ENCODE results near the gene GFI1B.
"Not testable (repeated sequence)": the region's sequence is repeated elsewhere in the genome, so short reads cannot be mapped to it uniquely, and the experiment has no call there.

Gene GFI1B

DNA sequence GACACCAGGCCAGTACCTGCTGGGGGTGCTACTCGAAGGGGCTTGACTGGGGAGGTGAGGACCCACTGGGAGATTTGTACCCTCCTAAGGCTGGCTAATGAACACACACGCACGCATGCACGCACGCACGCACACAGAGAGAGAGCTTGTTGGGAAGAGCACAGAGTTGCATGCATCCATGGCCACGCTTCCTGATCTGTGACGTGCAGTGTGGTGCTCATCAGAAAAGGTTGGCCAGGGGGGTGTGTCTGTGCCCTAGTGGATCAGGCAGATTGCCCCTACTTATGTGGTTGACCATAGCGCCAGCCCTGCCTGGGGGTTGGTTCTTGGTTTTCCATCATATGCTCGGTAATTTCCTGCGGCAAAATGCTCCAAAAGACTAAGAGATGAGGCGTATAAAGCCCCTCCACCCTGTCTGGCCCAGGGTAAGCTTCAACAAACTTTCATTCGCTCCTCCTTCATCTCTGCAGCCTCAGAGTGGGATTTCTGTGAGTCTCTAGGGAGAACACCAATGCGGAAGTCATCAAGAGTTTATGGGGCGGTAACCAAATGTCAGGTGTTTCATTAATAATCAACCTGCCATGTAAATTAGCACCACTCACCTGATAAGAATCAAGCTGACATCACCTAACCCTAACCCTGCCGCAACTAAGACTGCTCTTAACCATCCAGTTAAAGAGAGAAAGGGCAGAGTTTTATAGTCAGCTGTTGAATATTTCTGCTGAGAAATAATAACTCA is 8.0 kb upstream of the GFI1B start:
- no peak for DNase-seq

DNA sequence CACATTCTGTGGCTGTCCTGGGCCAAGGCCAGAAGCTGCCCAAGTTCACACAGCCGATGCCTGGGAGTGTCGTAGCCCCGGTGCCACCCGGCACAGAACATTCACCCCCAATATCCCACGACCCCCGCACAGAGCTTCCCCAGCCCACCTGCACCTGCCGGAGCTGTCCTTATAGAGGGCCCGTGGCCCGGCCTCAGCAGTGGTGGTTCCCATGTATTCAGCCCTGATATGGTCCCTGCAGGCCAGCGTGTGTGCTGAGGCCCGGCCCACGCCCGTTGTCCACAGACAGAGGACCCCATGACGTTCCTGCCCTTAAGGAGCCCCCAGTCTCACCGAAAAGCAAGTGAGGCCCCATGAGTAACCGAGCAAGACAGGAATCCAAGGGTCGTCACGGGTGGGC is 5.3 kb upstream of the GFI1B start:
- DNase-seq: no peak

DNA sequence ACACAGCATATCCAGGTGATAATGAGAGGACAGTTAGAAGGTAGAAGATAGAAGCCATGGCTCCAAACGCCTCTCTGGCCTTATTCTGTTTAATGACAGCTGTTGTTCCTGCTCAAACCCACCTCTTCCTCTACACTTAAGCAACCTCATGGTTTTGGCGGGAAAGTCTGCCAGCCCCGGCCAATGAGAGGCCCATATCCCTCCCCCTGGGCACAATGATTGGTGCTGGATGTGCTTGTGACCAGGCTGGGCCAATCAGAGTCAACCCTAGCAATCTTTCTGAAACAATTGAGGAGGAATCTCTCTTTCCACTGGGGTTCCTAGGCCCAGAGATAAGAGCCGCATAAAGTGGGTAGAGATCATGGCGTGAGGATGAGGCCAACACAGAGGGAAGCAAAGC is 4.8 kb upstream of the GFI1B start:
- no peak for DNase-seq

DNA sequence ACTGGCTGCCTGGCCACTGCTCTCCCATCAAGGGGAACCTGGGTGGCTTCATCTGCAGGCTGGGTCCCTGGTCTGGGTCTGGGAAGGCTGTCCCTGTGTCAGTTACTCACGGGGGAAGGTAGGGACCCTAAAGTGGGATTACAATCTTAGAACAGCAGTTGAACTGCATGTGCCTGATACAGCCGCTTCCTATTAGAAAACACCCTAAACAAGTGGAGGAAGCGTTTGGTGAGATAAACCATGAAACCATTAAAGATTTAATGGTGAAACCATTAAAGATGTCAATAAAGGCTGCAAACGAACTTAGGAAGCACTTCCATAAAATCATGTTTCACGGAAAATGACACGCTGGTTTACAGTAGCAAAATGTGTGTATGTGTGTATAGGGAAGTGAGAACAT is 2.5 kb upstream of the GFI1B start:
- DNase-seq: no peak

DNA sequence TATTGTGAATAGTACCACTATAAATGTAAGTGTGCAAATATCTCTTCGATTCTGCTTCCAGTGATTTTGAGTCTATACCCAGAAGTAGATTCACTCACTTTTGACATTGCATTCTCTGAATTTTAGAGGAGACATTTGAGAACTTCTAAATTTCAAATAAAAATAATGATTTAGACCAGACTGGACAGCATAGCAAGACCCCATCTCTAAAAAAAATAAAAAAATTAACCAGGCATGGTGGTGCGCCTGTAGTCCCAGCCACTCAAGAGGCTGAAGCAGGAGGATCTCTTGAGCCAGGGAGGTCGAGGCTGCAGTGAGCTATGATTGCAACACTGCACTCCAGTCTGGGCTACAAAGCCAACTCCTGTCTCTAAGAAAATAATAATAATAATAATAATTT is 1.9 kb upstream of the GFI1B start:
- no peak for DNase-seq

DNA sequence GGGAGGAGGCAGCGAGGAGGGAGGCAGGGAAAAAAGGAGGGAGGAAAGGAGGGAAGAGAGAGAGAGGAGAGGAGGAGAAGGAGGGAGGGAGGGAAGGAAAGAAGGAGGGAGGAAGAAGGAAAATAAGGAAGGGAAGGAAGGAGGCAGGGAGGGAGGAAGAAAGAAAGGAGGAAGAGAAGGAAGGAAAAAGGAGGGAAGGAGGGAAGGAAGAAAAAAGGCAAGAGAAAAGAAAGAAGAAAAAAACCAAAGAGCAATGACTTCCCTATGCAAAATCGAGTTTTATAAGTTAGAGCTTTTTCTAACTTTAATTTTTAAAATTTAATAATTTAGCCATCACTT is 413 bp upstream of the GFI1B start:
- DNase-seq: no peak

DNA sequence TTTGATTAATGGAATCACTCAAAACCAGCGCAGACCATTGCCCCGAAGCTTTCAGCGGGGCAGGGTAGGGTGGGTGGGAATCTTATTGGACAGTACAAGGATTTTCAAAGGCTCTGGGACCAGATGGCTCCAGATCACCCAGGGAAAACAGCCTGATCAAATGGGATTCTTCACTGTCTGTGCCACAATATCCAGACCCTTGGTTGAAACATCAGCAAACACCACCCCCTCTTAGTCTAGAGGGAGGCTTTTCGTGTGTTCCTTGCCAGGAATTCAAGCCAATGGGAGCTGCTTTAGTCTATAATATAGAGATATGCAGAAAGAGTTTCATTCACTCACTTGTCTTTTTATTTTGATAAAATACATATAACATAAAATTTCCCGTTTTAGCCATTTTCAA is 1.7 kb downstream of the GFI1B start:
- no peak for DNase-seq

DNA sequence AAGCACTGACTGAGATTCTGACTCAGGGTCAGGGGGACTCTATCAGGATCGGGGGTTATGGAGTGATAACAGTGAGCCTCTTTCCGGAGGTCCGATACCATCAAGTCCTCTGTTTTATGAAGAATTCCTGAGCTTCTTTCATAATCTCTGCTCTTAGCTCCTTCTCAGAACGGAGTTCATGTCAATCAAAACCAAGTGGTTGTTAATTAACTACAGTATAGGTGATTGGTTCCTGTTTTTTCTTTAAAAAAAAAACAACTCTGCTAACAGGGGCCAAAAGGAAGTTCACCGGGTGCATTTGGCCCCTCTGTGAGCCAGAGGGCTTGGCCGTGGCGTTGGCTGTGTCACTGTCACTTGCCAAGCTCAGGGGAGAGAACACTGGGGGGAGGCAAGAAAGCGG is 4.0 kb downstream of the GFI1B start:
- no peak for DNase-seq

DNA sequence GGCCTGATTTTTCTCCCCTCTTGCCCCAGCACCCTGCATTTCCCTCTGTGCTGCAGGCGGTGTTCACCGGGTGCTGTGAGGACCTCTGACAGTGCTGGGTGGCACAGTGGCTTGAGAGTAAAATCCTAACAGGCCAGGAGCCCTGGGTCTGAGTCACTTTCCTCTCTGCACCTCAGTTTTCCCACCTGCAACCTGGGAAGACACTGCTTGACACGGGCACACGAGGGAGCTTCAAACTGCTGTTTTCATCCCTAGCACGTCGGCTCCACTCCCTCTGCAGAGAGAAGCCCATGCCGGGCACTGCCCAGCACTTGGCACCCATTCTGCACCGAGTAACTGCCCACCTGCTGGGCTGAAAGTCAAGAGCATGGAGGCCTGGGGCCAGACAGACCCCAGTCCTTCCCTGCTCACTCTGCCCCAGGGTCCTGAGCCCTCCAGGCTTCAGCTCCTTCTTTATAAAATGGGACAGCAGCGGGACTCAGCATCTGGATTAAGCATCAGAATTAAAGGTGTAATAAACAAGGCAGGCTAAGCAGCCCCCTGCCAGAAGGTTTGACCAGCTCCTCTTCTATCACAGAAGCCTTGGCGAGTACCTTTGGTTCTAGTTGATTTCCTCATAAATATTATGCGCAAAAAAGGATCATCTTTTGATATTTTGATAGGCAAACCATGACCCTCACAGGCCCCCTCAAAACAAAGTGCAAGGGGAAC is 5.2 kb downstream of the GFI1B start:
- DNase-seq: no peak

DNA sequence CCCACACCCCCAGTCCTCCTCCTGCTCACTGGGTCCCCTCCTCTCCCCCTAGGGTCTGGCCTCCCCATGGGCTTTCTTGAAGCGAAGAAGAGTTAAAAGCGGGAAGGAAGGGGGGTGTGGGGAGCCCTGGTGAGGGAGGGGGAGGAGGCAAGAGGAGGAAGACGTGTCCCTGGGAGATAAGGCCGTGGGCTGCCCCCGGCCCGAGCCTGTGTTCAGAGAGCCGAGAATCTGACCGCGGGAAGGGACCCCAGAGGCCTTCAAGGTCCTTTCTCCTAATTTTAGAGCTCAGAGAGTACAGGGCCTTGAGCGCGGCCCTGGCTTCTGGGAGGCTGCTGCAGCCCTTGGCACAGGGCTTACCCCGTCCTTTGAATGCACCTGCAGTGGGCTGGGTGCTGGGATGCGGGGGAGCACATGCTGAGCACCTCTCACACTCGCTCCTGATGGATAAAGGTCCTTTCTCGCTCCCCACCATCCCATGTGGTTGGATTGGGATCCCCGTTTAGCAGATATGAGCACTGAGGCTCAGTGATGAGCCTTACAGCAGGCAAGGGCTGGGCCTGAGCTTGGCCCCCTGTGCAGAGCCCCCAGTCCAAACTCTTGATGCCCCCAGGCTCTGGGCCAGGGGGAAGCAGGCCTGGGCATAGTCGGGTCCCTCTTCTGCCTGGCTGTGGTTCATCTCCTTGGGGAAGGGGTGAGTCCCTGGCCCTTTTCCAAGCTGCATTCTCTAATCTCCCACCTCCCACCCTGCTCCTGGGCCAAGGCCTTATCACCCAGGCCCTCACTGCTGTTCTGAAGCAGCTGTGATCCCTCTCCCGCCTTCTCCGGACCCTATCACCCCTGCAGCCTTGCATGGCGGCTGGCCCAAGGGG is 5.9 kb downstream of the GFI1B start:
- no peak for DNase-seq

DNA sequence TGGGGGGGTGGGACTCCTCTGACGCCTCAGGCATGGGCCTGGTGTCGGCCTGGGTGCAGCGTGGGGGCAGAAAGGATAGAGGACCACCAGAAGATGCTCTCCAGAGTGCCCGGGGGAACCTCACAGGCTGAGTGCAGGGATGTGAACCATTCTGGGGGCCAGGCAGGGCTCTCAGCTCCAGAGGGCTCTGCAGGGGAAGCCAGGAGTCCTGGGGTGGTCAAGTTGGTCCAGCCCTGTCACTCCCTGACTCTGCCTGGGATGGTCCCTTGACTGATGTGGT is 6.5 kb downstream of the GFI1B start:
- DNase-seq: no peak

DNA sequence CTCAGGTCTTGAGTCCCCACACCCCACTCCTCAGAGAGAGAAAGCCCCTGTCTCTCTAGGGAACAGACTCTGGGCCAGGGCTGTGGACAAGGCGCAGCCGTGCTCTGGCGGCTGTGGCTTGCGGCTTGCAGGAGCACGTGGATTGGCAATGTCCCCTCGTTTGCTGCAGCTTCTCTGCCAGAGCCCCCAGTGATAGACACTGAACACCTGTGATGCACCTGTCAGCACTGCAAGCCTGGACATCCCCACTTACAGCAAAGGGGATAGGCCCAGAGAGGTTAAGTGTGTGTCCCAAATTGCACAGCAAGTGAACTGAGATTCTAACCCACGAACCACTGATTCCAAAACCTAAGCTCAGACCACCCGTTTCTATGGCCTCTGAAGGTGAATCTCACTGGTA is 7.0 kb downstream of the GFI1B start:
- no peak for DNase-seq

DNA sequence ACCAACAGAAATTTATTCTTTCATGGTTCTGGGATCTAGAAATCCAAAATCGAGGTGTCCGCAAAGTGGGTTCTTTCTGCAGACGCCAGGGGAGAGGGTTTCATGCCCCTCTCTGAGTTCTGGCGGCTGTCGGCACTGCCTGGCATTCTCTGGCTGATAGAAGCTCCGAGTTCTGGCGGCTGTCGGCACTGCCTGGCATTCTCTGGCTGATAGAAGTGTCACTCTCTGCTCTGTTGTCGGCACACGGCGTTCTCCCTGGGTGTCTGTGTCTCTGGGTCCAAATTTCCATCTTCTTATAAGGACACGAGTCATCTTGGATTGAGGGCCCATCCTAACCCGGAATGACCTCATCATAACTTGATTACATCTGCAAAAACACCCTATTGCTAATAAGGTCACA is 7.6 kb downstream of the GFI1B start:
- DNase-seq: no peak

DNA sequence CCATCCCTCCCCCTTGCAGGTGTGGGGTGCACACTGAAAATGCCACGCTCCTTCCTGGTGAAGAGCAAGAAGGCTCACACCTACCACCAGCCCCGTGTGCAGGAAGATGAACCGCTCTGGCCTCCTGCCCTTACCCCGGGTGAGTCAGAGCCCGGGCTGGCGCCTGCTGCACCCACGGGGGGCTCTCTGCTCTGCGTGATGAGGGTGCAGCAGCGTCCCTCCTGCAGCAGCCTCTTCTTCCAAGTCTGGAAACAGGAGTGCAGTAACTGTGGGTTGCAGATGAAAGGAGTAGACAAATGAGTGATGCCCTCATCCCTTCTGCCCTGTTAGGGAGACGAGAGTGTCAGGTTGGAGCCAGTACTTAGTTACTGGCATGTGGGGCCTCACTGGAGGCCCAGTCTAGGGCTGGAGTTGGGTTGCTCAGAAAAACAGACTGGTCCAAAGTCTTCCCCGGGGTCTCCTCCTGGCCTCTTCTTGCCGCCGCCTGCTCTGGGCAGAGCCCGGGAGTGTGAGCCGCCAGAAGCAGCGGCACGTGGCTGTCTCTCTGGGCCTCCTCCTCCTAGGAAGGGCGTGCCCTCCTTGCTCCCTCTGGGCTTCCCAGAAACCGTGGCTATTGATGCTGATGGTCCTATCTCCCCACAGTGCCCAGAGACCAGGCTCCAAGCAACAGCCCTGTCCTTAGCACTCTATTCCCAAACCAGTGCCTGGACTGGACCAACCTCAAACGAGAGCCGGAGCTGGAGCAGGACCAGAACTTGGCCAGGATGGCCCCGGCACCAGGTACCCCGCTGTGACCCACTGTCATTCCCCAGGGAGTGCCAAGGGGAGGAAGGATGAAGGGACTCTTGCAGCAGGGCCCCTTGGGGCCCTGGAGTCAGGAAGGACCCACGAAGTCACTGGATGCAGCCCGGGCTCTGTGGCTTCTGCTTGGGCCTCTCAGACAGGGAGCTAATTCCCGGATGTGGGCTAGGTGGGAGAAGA is 8.4 kb downstream of the GFI1B start:
- no peak for DNase-seq

DNA sequence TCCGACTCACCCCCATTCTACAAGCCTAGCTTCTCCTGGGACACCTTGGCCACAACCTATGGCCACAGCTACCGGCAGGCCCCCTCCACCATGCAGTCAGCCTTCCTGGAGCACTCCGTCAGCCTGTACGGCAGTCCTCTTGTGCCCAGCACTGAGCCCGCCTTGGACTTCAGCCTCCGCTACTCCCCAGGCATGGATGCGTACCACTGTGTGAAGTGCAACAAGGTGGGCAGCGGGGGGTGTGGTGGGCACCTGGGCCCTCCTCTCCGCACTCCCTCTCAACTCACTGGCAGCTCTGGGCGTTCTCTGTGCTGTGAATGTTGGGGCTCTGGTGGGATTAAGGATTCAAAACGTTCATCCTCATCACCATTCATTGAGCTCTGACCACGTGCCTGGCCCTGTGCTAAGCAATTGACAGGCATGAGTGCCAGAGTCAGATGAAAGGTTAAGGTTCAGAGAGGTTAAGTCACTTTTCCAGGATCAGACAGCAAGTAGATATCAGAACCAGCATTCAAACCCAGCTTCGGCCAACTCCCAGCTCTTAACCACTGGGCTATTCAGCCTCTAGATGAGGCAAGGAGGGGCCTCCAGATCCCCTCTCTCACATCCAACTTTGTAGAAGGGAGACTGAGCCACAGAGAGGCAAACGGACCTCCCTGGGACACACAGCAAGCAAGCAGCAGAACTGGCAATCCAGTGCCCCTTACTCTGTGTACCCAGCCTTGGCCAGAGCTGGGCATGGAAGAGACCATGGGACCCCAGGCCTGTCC is 9.9 kb downstream of the GFI1B start:
- DNase-seq: no peak

DNA sequence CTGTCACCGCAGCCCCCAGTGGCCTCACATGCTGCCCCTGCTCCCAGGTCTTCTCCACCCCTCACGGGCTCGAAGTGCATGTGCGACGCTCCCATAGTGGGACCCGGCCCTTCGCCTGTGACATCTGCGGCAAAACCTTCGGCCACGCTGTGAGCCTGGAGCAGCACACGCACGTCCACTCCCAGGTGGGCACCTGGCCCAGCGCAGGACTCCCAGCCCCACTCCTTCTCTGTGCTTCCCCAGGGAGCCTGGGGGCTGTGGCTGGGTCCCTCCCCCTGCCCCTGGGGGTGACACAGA is 10.5 kb downstream of the GFI1B start:
- no peak for DNase-seq

DNA sequence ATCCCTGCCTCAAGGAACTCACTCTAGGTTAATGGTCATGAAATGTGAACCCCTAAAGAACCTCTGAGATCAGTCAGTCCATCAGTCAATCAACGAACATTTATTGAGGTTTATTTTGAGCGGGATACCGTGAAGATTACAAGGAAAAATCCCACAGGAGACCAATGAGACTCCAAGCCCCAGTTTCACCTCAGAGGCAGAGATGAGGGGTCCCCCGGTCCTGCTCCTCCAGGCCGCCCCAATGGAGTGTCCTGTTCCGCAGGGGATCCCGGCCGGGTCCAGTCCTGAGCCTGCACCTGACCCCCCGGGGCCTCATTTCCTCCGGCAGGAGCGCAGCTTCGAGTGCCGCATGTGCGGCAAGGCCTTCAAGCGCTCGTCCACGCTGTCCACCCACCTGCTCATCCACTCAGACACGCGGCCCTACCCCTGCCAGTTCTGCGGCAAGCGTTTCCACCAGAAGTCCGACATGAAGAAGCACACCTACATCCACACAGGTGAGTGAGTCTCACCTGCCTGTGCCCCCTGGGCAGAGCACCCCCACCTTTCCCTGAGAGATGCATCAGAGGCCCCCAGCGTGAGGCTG is 11.0 kb downstream of the GFI1B start:
- DNase-seq: no peak

DNA sequence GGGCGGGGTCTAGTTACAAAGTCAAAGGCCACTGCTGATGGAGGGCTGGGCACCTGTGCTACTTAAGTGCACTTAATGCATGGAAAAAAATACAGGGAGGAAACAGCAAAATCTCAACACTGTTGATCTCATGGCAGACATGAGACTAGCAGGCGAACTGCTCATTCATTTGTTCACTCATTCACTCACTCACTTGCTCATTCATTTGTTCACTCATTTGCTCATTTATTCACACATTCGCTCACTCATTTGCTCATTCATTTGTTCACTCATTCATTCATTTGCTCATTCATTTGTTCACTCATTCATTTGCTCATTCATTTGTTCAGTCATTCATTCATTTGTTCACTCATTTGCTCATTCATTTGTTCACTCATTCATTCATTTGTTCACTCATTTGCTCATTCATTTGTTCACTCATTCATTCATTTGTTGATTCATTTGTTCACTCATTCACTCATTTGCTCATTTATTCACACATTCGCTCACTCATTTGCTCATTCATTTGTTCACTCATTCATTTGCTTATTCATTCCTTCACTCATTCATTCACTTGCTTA is 11.6 kb downstream of the GFI1B start:
- not testable (repeated sequence) for DNase-seq

DNA sequence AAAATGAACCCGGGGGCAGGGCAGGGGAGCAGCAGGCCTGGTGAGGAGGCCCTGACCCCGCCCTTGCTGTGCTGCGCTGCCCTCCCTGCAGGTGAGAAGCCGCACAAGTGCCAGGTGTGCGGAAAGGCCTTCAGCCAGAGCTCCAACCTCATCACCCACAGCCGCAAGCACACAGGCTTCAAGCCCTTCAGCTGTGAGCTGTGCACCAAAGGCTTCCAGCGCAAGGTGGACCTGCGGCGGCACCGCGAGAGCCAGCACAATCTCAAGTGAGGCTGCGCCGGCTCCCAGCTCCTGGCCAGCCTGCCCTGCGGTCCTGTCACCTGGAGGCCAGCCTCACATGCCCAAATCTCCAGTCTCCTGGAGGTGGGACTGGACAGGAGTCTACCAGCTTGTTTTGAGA is 12.3 kb downstream of the GFI1B start:
- no peak for DNase-seq

DNA sequence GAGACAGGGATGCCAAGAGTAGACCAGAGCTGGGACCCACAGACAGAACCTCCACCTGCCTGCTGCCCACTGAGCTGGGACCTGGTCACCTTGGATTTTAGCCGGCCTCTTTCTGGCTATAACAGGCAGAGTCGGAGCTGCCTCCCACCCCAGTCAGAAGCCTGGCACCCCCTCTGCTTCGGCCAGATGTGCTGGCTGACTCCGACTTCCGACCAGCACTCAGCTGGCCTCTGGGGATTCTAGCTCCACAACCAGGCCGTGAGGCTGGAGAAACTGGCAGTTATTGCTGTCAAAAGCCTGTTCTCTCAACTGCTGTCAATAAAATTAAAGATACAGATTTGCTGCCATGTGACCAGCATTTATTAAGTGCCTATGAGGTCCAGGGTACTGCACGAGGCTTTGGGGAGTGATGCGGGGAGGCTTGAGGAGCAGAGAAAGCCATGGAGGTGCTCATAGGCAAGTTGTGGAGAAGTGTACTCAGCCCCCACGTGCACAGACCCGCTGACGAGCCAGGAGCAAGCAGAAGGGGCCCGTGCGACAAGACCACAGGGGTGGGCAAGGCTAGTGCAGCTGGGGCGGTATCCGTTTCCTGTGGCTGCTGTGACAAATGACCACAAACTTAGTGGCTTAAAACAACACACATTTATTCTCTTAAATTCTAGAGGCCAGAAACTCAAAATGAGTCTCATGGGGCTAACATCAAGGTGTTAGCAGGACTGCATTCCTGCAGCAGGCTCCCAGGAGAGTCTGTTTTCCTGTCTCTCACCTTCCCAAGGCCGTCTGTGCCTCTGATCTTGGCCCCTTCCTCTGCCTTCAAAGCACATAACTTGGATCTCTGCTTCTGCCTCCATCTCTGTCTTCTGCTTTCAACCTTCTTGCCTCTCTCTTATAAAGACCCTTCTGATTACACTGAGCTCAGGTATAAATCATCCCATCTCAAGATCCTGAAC is 13.1 kb downstream of the GFI1B start:
- DNase-seq: no peak

Data from GOT3 (cell line).